ENCODE data around the gene TRMT13.

GRCh38 chr1:100090471-100090870 lies 42.5 kb upstream of the TRMT13 start:
- TF ChIP-seq CTCF (IDR thresholded peaks at IDR 0.05) = no peak
- no peak for TF ChIP-seq EZH2phosphoT487 (IDR thresholded peaks at IDR 0.05)
